Measurements from ENCODE around the gene DYDC2. TPM values are rescaled to one million over a fixed set of nuclear protein-coding genes. Genes with fewer than 3 reads are reported as not detected.
"Not testable (repeated sequence)": the region's sequence is repeated elsewhere in the genome, so short reads cannot be mapped to it uniquely, and the experiment has no call there.

Gene DYDC2
- total RNA-seq, 1 donor from 2014 or later, result 2.1 TPM

DNA sequence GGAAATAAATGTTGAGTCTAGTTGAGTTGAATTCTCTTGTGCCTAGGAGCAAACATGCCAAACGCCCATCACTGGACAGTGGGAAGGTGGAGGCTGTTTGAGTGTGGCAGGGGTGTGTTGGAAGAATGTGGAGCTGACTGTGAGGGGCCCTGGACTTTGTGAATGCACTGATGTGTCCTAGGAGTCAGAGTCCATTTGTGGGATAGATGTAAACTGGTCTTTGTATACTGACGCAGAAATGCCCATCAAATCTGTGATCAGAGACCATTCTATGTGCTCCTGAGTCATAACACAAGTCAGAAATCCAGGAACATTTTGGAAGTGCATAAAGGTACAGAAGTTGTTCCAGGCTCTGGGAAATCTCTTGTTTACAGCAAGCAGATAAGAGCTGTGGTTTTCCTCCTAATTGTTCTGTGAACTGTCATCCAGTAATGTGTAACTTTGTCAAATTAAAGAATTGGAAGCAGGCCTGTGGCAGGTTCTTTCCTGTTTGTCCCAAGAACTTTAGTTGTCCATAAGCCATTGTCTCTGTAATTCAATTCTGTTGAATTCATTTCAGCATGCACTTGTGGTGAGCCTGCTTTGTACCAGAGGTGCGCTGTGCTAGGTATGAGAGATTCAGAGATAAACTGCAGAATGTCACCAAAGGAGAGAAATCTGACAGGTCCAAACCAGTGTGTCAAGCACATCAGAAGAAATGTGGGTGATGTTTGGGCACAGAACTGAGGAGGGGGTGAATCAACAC is 59.3 kb downstream of the DYDC2 start:
- DNase-seq (ENCODE audit: low read depth), result peak; percentile 46
- peak overlapping the region; percentile 22 for H3K4me3 ChIP-seq (ENCODE audit: low read depth, low read length)
- no peak for TF ChIP-seq CTCF (conservative IDR thresholded peaks at IDR 0.05; ENCODE audit: low read depth, low read length)

GRCh38 chr10:80416479-80417098 is 60.0 kb downstream of the DYDC2 start:
- peak overlapping the region; percentile 22 for H3K4me3 ChIP-seq (ENCODE audit: low read depth, low read length)
- no peak for TF ChIP-seq CTCF (conservative IDR thresholded peaks at IDR 0.05; ENCODE audit: low read depth, low read length)
- no peak for DNase-seq (ENCODE audit: low read depth)

DNA sequence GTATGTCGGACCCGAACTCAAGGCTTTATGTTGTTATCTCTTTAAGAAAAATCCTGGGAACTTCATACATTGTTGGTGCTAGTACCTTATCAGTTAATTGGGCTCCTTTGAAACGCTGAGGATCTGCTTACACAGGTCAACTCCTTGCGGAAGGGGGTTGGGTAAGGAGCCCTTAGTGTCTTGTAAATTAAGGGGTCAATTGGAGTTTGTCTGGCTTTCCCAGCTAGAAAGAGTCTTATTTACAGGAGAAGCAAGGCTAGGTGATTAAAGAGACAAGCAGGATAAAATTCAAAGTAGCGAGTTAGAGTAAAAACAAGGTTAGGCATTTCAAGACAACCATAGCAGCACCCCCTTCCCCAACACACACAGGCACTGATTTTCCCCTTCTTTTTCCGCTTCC is 60.7 kb downstream of the DYDC2 start:
- H3K4me3 ChIP-seq (ENCODE audit: low read depth, low read length); DNase-seq (ENCODE audit: low read depth): not testable (repeated sequence)

Other genes starting within 250 kb of the DYDC2 start
- not detected in 2 replicates for gene PLAC9, start 224.1 kb upstream of the DYDC2 start, total RNA-seq
- 148 and 153 TPM in 2 replicates for gene ANXA11, start 151.2 kb upstream of the DYDC2 start, total RNA-seq
- not detected in 2 replicates for gene MAT1A, start 67.1 kb upstream of the DYDC2 start, total RNA-seq
- not detected in 2 replicates for gene DYDC1, start within 50 bp of the DYDC2 start, total RNA-seq
- gene PRXL2A, start 51.8 kb downstream of the DYDC2 start, total RNA-seq, result 50.5 and 52.0 TPM in 2 replicates
- 96.7 and 139 TPM in 2 replicates for gene TSPAN14, start 97.5 kb downstream of the DYDC2 start, total RNA-seq
- gene SH2D4B, start 181.1 kb downstream of the DYDC2 start, total RNA-seq, result not detected in 2 replicates

Data from epithelial cell of proximal tubule (primary cell).